IMR-90 (cell line): Measurements from ENCODE around the gene CORO1C. TPM values are rescaled to one million over a fixed set of nuclear protein-coding genes. Genes with fewer than 3 reads are reported as not detected.

ENCODE experiments used
- ATAC-seq: fragments of 200-7000 bp; cut with Tn5 transposase; 2 replicates; pipeline ENCODE4 v1.9.1; 2020; ENCODE audit warnings: low read depth, mild to moderate bottlenecking, moderate library complexity
- BruUV-seq: library from RNA; stranded (reverse); fragments of 400-500 nt; replicated peaks from 2 replicates; lab custom pipeline; 2021; lab: Mats Ljungman, UMichigan
- CTCF ChIA-PET: fragments of 300-600 bp; formaldehyde crosslinking; extraction: SDS; loops from one replicate; lab custom pipeline; 2021; ENCODE audit warnings: antibody characterized with exemption; lab: Yijun Ruan, JAX
- POLR2A ChIA-PET: fragments of 300-600 bp; sonication (Branson Sonifier 250); formaldehyde crosslinking; loops from one replicate; lab custom pipeline; 2022; ENCODE audit warnings: antibody characterized with exemption; ENCODE audit not compliant: unreplicated experiment; lab: Charles Lee
- DNase-seq: peaks from one replicate; pipeline ENCODE4 v3.0.0; 2013
- H2AFZ ChIP-seq: replicated peaks from 2 replicates; pipeline ENCODE3; 2013; ENCODE audit warnings: low read length, mild to moderate bottlenecking; ENCODE audit not compliant: poor library complexity
- H2AK5ac ChIP-seq: 2 replicates; pipeline ENCODE4 v1.6.1; 2013; ENCODE audit warnings: low read depth, low read length, inconsistent platforms
- H2AK9ac ChIP-seq: replicated peaks from 2 replicates; pipeline ENCODE3; 2013; ENCODE audit warnings: mild to moderate bottlenecking, low read depth, low read length, moderate library complexity; ENCODE audit not compliant: poor library complexity
- H2BK120ac ChIP-seq: 2 replicates; pipeline ENCODE4 v1.6.1; 2013; ENCODE audit warnings: low read depth, low read length, inconsistent platforms
- H2BK15ac ChIP-seq: 3 replicates; pipeline ENCODE4 v1.6.1; 2013; ENCODE audit warnings: low read depth, low read length, inconsistent platforms
- H2BK20ac ChIP-seq: 2 replicates; pipeline ENCODE4 v1.6.1; 2013; ENCODE audit warnings: low read depth, mild to moderate bottlenecking, inconsistent platforms, low read length, moderate library complexity
- H2BK5ac ChIP-seq: 2 replicates; pipeline ENCODE4 v1.6.1; 2013; ENCODE audit warnings: mild to moderate bottlenecking, low read depth, low read length, inconsistent platforms; ENCODE audit not compliant: poor library complexity, severe bottlenecking
- H3K14ac ChIP-seq: replicated peaks from 2 replicates; pipeline ENCODE4 v1.6.1; 2013; ENCODE audit warnings: low read depth, low read length, inconsistent platforms
- H3K18ac ChIP-seq: 2 replicates; pipeline ENCODE4 v1.6.1; 2013; ENCODE audit warnings: low read depth, low read length, control low read depth
- H3K23ac ChIP-seq: 2 replicates; pipeline ENCODE4 v1.6.1; 2013; ENCODE audit warnings: low read depth, low read length, inconsistent platforms
- H3K27ac ChIP-seq: 2 replicates; pipeline ENCODE4 v1.5.1; 2013; ENCODE audit warnings: mild to moderate bottlenecking, control low read depth, low read length; ENCODE audit not compliant: insufficient read depth
- H3K27me3 ChIP-seq: 2 replicates; pipeline ENCODE4 v1.6.1; 2013; ENCODE audit warnings: low read length; ENCODE audit not compliant: control insufficient read depth, insufficient read depth
- H3K36me3 ChIP-seq: 2 replicates; pipeline ENCODE4 v1.6.1; 2013; ENCODE audit warnings: low read length, mixed read lengths; ENCODE audit not compliant: control insufficient read depth, insufficient read depth
- H3K4ac ChIP-seq: 2 replicates; pipeline ENCODE4 v1.6.1; 2013; ENCODE audit warnings: low read depth, low read length, inconsistent platforms
- H3K4me1 ChIP-seq: 2 replicates; pipeline ENCODE4 v1.6.1; 2013; ENCODE audit warnings: low read length, mixed read lengths; ENCODE audit not compliant: control insufficient read depth, insufficient read depth
- H3K4me2 ChIP-seq: 2 replicates; pipeline ENCODE4 v1.6.1; 2013; ENCODE audit warnings: low read depth, mild to moderate bottlenecking, control low read depth, low read length, moderate library complexity
- H3K4me3 ChIP-seq: 2 replicates; pipeline ENCODE4 v1.5.1; 2013; ENCODE audit warnings: low read depth, mild to moderate bottlenecking, control low read depth, low read length, moderate library complexity; ENCODE audit not compliant: insufficient read depth
- H3K56ac ChIP-seq: 2 replicates; pipeline ENCODE4 v1.6.1; 2013; ENCODE audit warnings: low read length, inconsistent platforms; ENCODE audit not compliant: insufficient read depth; ENCODE audit errors: extremely low read depth
- H3K79me1 ChIP-seq, 2 experiments: 2 replicates each; pipeline ENCODE4 v1.6.1; 2013; ENCODE audit warnings: low read length in 2 of 2, inconsistent platforms in 1 of 2, low read depth in 1 of 2
- H3K9ac ChIP-seq: 2 replicates; pipeline ENCODE4 v1.6.1; 2013; ENCODE audit warnings: low read depth, low read length, control low read depth
- H3K9me1 ChIP-seq: 2 replicates; pipeline ENCODE4 v1.6.1; 2013; ENCODE audit warnings: low read length, inconsistent platforms; ENCODE audit not compliant: insufficient read depth
- H3K9me3 ChIP-seq: 2 replicates; pipeline ENCODE4 v1.6.1; 2013; ENCODE audit warnings: low read length; ENCODE audit not compliant: control insufficient read depth, insufficient read depth
- H4K20me1 ChIP-seq: 2 replicates; pipeline ENCODE4 v1.6.1; 2013; ENCODE audit warnings: low read length, inconsistent platforms; ENCODE audit not compliant: insufficient read depth
- H4K5ac ChIP-seq: 2 replicates; pipeline ENCODE4 v1.6.1; 2013; ENCODE audit warnings: mild to moderate bottlenecking, low read depth, low read length, control low read depth
- H4K8ac ChIP-seq, 2 experiments: 2 replicates each; pipeline ENCODE4 v1.6.1; 2013; ENCODE audit warnings: low read depth in 2 of 2, low read length in 2 of 2, control low read depth in 1 of 2, inconsistent platforms in 1 of 2
- H4K91ac ChIP-seq: 2 replicates; pipeline ENCODE4 v1.6.1; 2013; ENCODE audit warnings: low read depth, low read length, inconsistent platforms; ENCODE audit not compliant: insufficient read depth
- BHLHE40 ChIP-seq: fragments of 150-350 bp; IDR thresholded peaks from 2 replicates; pipeline ENCODE4 v1.6.1; 2016; ENCODE audit warnings: mild to moderate bottlenecking, low read depth, low read length
- CEBPB ChIP-seq: IDR thresholded peaks from 2 replicates; pipeline ENCODE4 v1.6.1; 2012; ENCODE audit warnings: low read depth, low read length, improper control_type of control experiment
- CHD1 ChIP-seq: IDR thresholded peaks from 2 replicates; pipeline ENCODE4 v1.6.1; 2012; ENCODE audit warnings: low read depth, low read length, improper control_type of control experiment
- FOS ChIP-seq: fragments of 150-350 bp; IDR thresholded peaks from 2 replicates; pipeline ENCODE4 v1.6.1; 2016; ENCODE audit warnings: low read depth, low read length
- MAFK ChIP-seq: IDR thresholded peaks from 2 replicates; pipeline ENCODE4 v1.6.1; 2012; ENCODE audit warnings: low read depth, low read length, improper control_type of control experiment
- MAZ ChIP-seq: IDR thresholded peaks from 2 replicates; pipeline ENCODE4 v1.6.1; 2012; ENCODE audit warnings: low read depth, mild to moderate bottlenecking, low read length, improper control_type of control experiment, moderate library complexity, borderline replicate concordance
- MXI1 ChIP-seq: IDR thresholded peaks from 2 replicates; pipeline ENCODE4 v1.6.1; 2012; ENCODE audit warnings: low read depth, mild to moderate bottlenecking, low read length, moderate library complexity, borderline replicate concordance
- NFE2L2 ChIP-seq: fragments of 150-350 bp; IDR thresholded peaks from 2 replicates; pipeline ENCODE4 v1.6.1; 2016; ENCODE audit warnings: low read depth, mild to moderate bottlenecking, low read length
- POLR2A ChIP-seq: IDR thresholded peaks from 2 replicates; pipeline ENCODE4 v1.6.1; 2012; ENCODE audit warnings: mild to moderate bottlenecking, low read depth, low read length
- RAD21 ChIP-seq: IDR thresholded peaks from 2 replicates; pipeline ENCODE4 v1.6.1; 2012; ENCODE audit warnings: low read length, improper control_type of control experiment
- RCOR1 ChIP-seq: IDR thresholded peaks from 2 replicates; pipeline ENCODE4 v1.6.1; 2012; ENCODE audit warnings: mild to moderate bottlenecking, low read length, improper control_type of control experiment; ENCODE audit not compliant: insufficient replicate concordance
- SMC3 ChIP-seq: fragments of 150-350 bp; IDR thresholded peaks from 2 replicates; pipeline ENCODE4 v1.6.1; 2016; ENCODE audit warnings: low read depth, mild to moderate bottlenecking, antibody characterized with exemption, low read length, moderate library complexity
- WGBS, 2 experiments: methylation state at CpG; one replicate each; pipeline versions ENCODE4 v1.1.5 to v1.1.7; 2013; ENCODE audit warnings: missing lambda C conversion rate in 2 of 2; ENCODE audit not compliant: insufficient read length in 1 of 2; ENCODE audit errors: extremely low coverage in 2 of 2; 5-methylcytosine and 5-hydroxymethylcytosine counted together
- dilution Hi-C: fragments of 300-500 bp; cut with HindIII; formaldehyde crosslinking; loops from one replicate; pipeline ENCODE4 v1.14.3; 2018; ENCODE audit warnings: low sequenced_read_pairs; ENCODE audit not compliant: unreplicated experiment
- in situ Hi-C: fragments of 300-500 bp; cut with MboI; formaldehyde crosslinking; loops from 3 replicates; pipeline ENCODE4 v1.14.3; 2019; ENCODE audit warnings: low sequenced_read_pairs, inconsistent platforms, mixed read lengths
- intact Hi-C: fragments of 100-400 bp; cut with micrococcal nuclease; formaldehyde crosslinking; loops from 2 replicates; pipeline ENCODE4 v1.10.0; 2022
- polyA plus RNA-seq, 3 experiments: library from polyadenylated mRNA; depleted of rRNA; stranded (reverse); fragments of >200 nt; gene quantifications; 2 replicates each; pipeline ENCODE4 v1.2.3, GENCODE V29; 2012; ENCODE audit warnings: low replicate concordance in 1 of 3
- total RNA-seq: library from RNA; depleted of rRNA; stranded (reverse); fragments of >200 nt; gene quantifications from 2 replicates; pipeline ENCODE4 v1.2.3, GENCODE V29; 2012
- TF ChIP-seq, protein P1 (sequence below): fragments of 150-350 bp; IDR thresholded peaks from 2 replicates; pipeline ENCODE4 v1.6.1; 2017; ENCODE audit warnings: mild to moderate bottlenecking, antibody characterized with exemption, low read length, low read depth
- TF ChIP-seq, protein P2 (sequence below): fragments of 150-350 bp; IDR thresholded peaks from 2 replicates; pipeline ENCODE4 v1.6.1; 2016; ENCODE audit warnings: low read depth, mild to moderate bottlenecking, low read length, moderate library complexity, borderline replicate concordance

CORO1C gene
- total and polyA plus RNA-seq, 2 of the 4 experiments (the other 2 are of a cell fraction) = 675 to 1,100 TPM

DNA sequence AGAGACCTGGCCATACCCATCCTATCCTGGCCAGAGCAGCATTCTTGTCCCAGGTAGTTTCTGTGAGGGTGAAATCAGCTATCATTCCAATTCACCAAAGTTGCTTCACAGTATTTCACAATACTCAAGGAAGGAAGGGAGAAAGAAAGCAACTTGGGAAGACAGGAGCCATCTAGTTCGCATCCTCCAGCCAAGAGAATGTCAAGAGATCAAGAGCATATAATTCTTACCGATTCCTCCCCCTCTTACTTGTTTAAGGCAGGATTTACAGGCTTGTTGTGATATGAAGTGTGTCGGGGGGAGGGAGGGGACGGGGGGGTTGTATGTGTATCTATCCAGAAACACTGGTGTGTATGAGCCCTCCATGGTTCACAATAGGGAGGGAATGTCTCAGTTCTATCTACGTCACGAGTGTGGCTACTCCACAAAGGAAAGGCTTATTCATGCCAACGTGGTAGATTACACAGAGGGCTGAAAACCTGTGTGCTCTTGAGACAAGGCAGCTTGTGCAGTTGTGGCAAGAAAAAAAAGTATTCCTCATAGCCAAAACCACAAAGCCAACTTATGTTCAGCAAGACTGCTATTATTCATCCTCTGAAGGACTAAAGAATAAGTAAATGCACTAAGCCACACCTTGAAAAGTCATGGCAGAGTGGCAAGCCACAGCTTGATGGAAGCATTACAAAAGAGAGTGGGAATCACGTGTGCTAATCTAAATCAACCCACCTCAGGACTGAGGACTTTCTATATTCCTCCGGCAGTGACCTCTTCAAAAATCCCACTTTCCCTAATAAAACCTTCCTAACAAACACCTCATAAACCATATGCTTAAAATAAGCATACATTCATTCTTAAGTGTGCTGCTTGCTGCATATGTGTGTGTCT is 35.0 kb downstream of the CORO1C start:
- Histone ChIP-seq H3K9me1 (peaks cover 13% of the 10 kb centered on the region), H4K8ac (peak overlapping the region; percentile 9 to 66; a peak in 3 of 4 replicates), H2AK5ac (peak overlapping the region; percentile 73), H3K27me3 (no peaks in the 10 kb centered on the region), H3K27ac (peak overlapping the region; percentile 98), H3K4me3 (peak overlapping the region; percentile 12; the same call in 1 of the 2 replicates), H2AK9ac (peak overlapping the region; percentile 20), H2BK120ac (peak overlapping the region; percentile 77), H3K4ac (peak overlapping the region; percentile 87), H2BK20ac (peak overlapping the region; percentile 15), H3K56ac (peak overlapping the region; percentile 67), H3K9ac (peak overlapping the region; percentile 61), H3K23ac (peak overlapping the region; percentile 91), H3K4me1 (peaks cover 32% of the 10 kb centered on the region), H3K36me3 (peaks cover 22% of the 10 kb centered on the region), H2BK15ac (peak overlapping the region; percentile 74; the same call in 2 of the 3 replicates), H3K14ac (peak overlapping the region; percentile 92), H3K4me2 (peak overlapping the region; percentile 79), H2AFZ (no peak overlapping the region), H3K9me3 (no peaks in the 10 kb centered on the region), H3K79me1 (peaks cover 5 to 57% of the 10 kb centered on the region in 2 experiments; a peak in 3 of 4 replicates), H4K20me1 (peaks cover 76% of the 10 kb centered on the region), H4K5ac (peak overlapping the region; percentile 88), H3K18ac (peak overlapping the region; percentile 32), H2BK5ac (peak overlapping the region; percentile 98), H4K91ac (peak overlapping the region; percentile 57)
- DNase-seq (peak; percentile 100), ATAC-seq (peak; percentile 16)
- dilution Hi-C loops (no loop called here), intact Hi-C loops (loop anchor here (1.0 kb wide), 1 partner anchor 26 kb away; no protein-coding TSS in a partner anchor), in situ Hi-C loops (no loop called here)
- CTCF ChIA-PET = interaction anchor here (0.8 to 1.7 kb wide), 2 partner anchors 9 to 32 kb away, joined by 3 read pairs; no protein-coding TSS in a partner anchor
- WGBS, 2 experiments = no CpG with 5 or more reads among the region's 9 CpGs
- no TSS peak for BruUV-seq
- POLR2A ChIA-PET = no interaction called here
- TF ChIP-seq, protein P1, sequence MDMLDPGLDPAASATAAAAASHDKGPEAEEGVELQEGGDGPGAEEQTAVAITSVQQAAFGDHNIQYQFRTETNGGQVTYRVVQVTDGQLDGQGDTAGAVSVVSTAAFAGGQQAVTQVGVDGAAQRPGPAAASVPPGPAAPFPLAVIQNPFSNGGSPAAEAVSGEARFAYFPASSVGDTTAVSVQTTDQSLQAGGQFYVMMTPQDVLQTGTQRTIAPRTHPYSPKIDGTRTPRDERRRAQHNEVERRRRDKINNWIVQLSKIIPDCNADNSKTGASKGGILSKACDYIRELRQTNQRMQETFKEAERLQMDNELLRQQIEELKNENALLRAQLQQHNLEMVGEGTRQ = peak; percentile 77
- TF ChIP-seq NFE2L2 (peak; percentile 87), MXI1 (peak; percentile 29; the same call in 1 of the 2 replicates), CHD1 (0 out of 2 replicates have a peak, but pooled peaks have one; percentile 69), MAZ (peak; percentile 26; the same call in 1 of the 2 replicates), POLR2A (no peak), RAD21 (no peak; the same call in 1 of the 2 replicates), BHLHE40 (peak; percentile 79), SMC3 (no peak), FOS (peak; percentile 63), RCOR1 (peak; percentile 52), MAFK (peak; percentile 64), CEBPB (peak; percentile 97)
- TF ChIP-seq, protein P2, sequence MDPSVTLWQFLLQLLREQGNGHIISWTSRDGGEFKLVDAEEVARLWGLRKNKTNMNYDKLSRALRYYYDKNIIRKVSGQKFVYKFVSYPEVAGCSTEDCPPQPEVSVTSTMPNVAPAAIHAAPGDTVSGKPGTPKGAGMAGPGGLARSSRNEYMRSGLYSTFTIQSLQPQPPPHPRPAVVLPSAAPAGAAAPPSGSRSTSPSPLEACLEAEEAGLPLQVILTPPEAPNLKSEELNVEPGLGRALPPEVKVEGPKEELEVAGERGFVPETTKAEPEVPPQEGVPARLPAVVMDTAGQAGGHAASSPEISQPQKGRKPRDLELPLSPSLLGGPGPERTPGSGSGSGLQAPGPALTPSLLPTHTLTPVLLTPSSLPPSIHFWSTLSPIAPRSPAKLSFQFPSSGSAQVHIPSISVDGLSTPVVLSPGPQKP = no peak
